ENCODE data around the gene GRAP2. TPM values are rescaled to one million over a fixed set of nuclear protein-coding genes. Genes with fewer than 3 reads are reported as not detected.

Gene GRAP2
- total RNA-seq, 1 experiment from 2014 or later = not detected

DNA sequence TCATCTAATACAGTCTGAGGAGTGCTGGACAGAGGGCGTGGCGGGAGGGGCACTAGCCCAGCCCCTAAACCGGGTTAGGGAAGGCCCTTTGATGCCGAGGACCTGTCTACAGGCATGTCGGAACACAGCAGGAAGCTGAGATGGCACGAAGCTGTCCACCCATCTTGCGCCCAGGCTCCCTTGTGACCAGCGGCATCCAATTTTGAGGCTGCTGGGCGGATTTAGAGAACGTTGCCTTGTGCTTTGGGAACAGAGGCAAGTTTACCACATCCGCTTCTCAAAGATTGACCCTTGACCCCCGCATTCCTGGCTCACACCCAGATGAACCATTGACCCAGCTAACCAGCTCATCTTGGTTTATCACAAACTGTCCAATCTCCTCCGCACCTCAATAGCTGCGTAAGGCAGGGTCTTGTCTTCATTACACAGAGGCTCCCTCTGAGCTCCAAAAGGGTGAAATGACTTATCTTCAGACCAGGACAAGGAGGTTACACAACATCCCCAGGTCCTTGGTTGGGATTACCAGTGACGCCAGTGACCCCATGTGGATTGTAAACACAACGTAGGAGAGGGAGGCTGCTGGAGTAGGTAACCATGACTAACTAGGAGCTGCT, 98.4 kb downstream of the GRAP2 start:
- no TSS peak for BruUV-seq (replicated peaks)
- H3K27me3 ChIP-seq (replicated peaks; ENCODE audit: control insufficient read depth, insufficient read depth, low read length) = no peaks in the 10 kb centered on the region
- peaks cover 32% of the 10 kb centered on the region for H3K4me1 Mint-ChIP-seq (ENCODE audit: low read depth, unreplicated experiment)
- H3K36me3 ChIP-seq (ENCODE audit: control insufficient read depth, insufficient read depth, low read length) = no peaks in the 10 kb centered on the region; the same call in 1 of the 2 replicates
- intact Hi-C loops (cut with micrococcal nuclease; ENCODE audit: unreplicated experiment) = loop anchor here (1.0 to 5.0 kb wide), 4 partner anchors 16 to 527 kb away; no protein-coding TSS in a partner anchor
- CTCF ChIA-PET = interaction anchor here (0.6 to 1.2 kb wide), 9 partner anchors 9 to 464 kb away, joined by 3 to 17 read pairs (median 3); no protein-coding TSS in a partner anchor
- H3K36me3 Mint-ChIP-seq (ENCODE audit: insufficient read depth, unreplicated experiment) = peaks cover 16% of the 10 kb centered on the region
- POLR2A ChIA-PET = interaction anchor here (0.5 to 1.2 kb wide), 2 partner anchors 15 to 32 kb away, joined by 4 read pairs; no protein-coding TSS in a partner anchor
- no peaks in the 10 kb centered on the region for H3K9me3 Mint-ChIP-seq (ENCODE audit: unreplicated experiment)
- H3K27me3 Mint-ChIP-seq (ENCODE audit: insufficient read depth, unreplicated experiment) = no peaks in the 10 kb centered on the region
- DNase-seq = peak; percentile 82 to 93
- TF ChIP-seq, protein P1, sequence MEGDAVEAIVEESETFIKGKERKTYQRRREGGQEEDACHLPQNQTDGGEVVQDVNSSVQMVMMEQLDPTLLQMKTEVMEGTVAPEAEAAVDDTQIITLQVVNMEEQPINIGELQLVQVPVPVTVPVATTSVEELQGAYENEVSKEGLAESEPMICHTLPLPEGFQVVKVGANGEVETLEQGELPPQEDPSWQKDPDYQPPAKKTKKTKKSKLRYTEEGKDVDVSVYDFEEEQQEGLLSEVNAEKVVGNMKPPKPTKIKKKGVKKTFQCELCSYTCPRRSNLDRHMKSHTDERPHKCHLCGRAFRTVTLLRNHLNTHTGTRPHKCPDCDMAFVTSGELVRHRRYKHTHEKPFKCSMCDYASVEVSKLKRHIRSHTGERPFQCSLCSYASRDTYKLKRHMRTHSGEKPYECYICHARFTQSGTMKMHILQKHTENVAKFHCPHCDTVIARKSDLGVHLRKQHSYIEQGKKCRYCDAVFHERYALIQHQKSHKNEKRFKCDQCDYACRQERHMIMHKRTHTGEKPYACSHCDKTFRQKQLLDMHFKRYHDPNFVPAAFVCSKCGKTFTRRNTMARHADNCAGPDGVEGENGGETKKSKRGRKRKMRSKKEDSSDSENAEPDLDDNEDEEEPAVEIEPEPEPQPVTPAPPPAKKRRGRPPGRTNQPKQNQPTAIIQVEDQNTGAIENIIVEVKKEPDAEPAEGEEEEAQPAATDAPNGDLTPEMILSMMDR (IDR thresholded peaks at IDR 0.05; ENCODE audit: insufficient read depth in 1 of 2, low read depth in 1 of 2, low read length in 1 of 2, severe bottlenecking in 1 of 2, unreplicated experiment in 1 of 2) = peak in 1 of 2 experiments; percentile 18
- H3K4me1 ChIP-seq = peaks cover 69% of the 10 kb centered on the region
- no peaks in the 10 kb centered on the region for H3K9me3 ChIP-seq
- H3K27ac Mint-ChIP-seq (ENCODE audit: unreplicated experiment) = peak overlapping the region; percentile 93
- no peak overlapping the region for H3K4me3 ChIP-seq (ENCODE audit: low read depth, low read length)
- H3K4me3 Mint-ChIP-seq (ENCODE audit: unreplicated experiment) = peak overlapping the region; percentile 64

DNA sequence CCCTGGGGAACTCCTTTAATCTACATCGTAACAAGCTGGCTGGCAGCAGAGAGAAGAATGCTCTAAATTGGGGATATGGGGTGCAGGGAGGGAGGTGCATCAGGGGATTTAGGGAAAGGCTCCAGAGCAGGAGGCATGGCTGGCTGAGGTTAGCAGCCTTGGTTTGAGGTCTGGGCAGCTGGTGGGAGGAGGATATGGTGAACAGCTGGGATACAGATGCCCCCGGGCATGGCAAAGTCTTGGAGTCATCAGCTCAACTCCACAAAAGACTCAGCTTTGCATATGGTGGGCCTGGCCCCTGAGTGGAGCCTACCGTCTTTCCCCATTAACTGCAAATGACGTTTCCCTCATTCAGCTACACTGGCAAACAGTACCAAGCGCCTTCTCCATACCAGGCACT, 99.3 kb downstream of the GRAP2 start:
- no peak for DNase-seq
- Mint-ChIP-seq H3K4me3 (ENCODE audit: unreplicated experiment) (no peak overlapping the region), H3K36me3 (ENCODE audit: insufficient read depth, unreplicated experiment) (peaks cover 16% of the 10 kb centered on the region), H3K9me3 (ENCODE audit: unreplicated experiment) (no peaks in the 10 kb centered on the region), H3K27me3 (ENCODE audit: insufficient read depth, unreplicated experiment) (no peaks in the 10 kb centered on the region), H3K4me1 (ENCODE audit: low read depth, unreplicated experiment) (peaks cover 32% of the 10 kb centered on the region), H3K27ac (ENCODE audit: unreplicated experiment) (peak overlapping the region; percentile 93)
- POLR2A ChIA-PET = interaction anchor here (0.5 to 1.2 kb wide), 2 partner anchors 14 to 31 kb away, joined by 4 read pairs; no protein-coding TSS in a partner anchor
- TF ChIP-seq, protein P1 (IDR thresholded peaks at IDR 0.05; ENCODE audit: insufficient read depth in 1 of 2, low read depth in 1 of 2, low read length in 1 of 2, severe bottlenecking in 1 of 2, unreplicated experiment in 1 of 2) = no peak
- CTCF ChIA-PET = interaction anchor here (0.6 to 1.2 kb wide), 6 partner anchors 14 to 465 kb away, joined by 3 to 17 read pairs (median 4); no protein-coding TSS in a partner anchor
- no peaks in the 10 kb centered on the region for H3K9me3 ChIP-seq
- peaks cover 69% of the 10 kb centered on the region for H3K4me1 ChIP-seq
- H3K36me3 ChIP-seq (ENCODE audit: control insufficient read depth, insufficient read depth, low read length) = no peaks in the 10 kb centered on the region; the same call in 1 of the 2 replicates
- BruUV-seq (replicated peaks) = no TSS peak
- H3K4me3 ChIP-seq (ENCODE audit: low read depth, low read length) = no peak overlapping the region
- no peaks in the 10 kb centered on the region for H3K27me3 ChIP-seq (replicated peaks; ENCODE audit: control insufficient read depth, insufficient read depth, low read length)
- intact Hi-C loops (cut with micrococcal nuclease; ENCODE audit: unreplicated experiment) = no loop called here

DNA sequence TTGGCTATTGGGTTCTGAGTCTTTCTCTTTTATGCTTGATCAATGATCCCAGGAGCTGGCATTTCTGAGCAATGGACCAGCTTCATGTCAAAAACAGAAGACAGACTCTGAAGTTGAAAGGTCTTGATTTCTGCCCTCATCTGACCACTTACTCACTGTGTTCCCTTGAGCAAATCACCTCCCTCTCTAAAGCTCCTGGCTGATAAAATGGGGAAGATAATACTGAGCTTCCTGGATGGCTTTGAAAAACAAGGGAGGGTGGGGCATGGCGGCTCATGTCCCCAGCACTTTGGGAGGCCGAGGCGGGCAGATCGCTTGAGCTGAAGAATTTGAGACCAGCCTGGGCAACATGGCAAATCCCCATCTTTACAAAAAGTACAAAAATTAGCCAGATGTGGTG, 100.2 kb downstream of the GRAP2 start:
- H3K27ac Mint-ChIP-seq (ENCODE audit: unreplicated experiment) = peak overlapping the region; percentile 20
- Histone ChIP-seq H3K27me3 (replicated peaks; ENCODE audit: control insufficient read depth, insufficient read depth, low read length) (no peaks in the 10 kb centered on the region), H3K4me1 (peaks cover 65% of the 10 kb centered on the region), H3K36me3 (ENCODE audit: control insufficient read depth, insufficient read depth, low read length) (no peaks in the 10 kb centered on the region; the same call in 1 of the 2 replicates), H3K9me3 (no peaks in the 10 kb centered on the region), H3K4me3 (ENCODE audit: low read depth, low read length) (no peak overlapping the region)
- H3K4me3 Mint-ChIP-seq (ENCODE audit: unreplicated experiment) = no peak overlapping the region
- H3K36me3 Mint-ChIP-seq (ENCODE audit: insufficient read depth, unreplicated experiment) = peaks cover 16% of the 10 kb centered on the region
- H3K9me3 Mint-ChIP-seq (ENCODE audit: unreplicated experiment) = no peaks in the 10 kb centered on the region
- intact Hi-C loops (cut with micrococcal nuclease; ENCODE audit: unreplicated experiment) = no loop called here
- no TSS peak for BruUV-seq (replicated peaks)
- H3K27me3 Mint-ChIP-seq (ENCODE audit: insufficient read depth, unreplicated experiment) = no peaks in the 10 kb centered on the region
- CTCF ChIA-PET = interaction anchor here (1.4 to 1.7 kb wide), 2 partner anchors 10 to 24 kb away, joined by 5 read pairs; no protein-coding TSS in a partner anchor
- no peak for DNase-seq
- TF ChIP-seq, protein P1 (IDR thresholded peaks at IDR 0.05; ENCODE audit: insufficient read depth in 1 of 2, low read depth in 1 of 2, low read length in 1 of 2, severe bottlenecking in 1 of 2, unreplicated experiment in 1 of 2) = no peak
- POLR2A ChIA-PET = no interaction called here
- H3K4me1 Mint-ChIP-seq (ENCODE audit: low read depth, unreplicated experiment) = peaks cover 32% of the 10 kb centered on the region
